ENCODE results near the gene COPZ2.
"Not testable (repeated sequence)": the region's sequence is repeated elsewhere in the genome, so short reads cannot be mapped to it uniquely, and the experiment has no call there.

Gene COPZ2, protein sequence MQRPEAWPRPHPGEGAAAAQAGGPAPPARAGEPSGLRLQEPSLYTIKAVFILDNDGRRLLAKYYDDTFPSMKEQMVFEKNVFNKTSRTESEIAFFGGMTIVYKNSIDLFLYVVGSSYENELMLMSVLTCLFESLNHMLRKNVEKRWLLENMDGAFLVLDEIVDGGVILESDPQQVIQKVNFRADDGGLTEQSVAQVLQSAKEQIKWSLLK

DNA sequence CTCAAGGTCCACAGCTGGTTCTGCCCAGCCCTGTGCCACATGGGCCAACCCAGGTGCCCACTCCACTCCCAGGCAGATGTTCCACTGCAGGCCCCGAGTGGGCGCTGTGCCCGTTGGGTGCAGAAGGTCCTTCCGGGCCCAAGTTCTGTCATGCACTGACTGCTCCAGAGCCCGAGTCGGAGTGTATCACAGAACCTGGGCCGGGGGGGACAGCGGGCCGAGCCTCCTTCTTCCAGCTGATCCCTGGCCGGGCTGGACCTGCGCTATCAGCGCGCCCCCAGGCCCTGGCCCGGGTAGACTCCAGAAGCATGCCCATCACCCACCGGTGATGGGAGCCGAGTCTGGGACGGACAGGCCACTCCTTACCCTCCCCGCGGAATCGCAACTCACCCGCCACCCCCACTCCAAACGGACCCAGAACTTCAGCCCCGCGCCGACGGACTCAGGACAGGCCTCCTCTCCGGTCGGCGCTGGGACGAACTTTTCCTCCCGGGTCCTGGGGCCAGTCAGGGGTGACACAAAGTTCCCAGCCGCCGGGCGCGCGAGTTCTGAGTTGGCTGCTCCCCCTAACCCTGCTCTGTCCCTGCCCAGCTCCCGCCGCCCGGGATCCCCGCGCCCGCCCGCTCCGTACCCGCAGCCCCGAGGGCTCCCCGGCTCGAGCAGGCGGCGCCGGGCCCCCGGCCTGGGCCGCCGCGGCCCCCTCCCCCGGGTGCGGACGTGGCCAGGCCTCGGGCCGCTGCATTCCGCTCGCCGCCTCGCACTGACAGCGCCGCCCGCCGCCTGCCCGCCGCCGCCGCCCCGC lies at the start of gene COPZ2:
Gene COPZ2 (minus strand): TSS at position 762 of the 802 bp plus-strand sequence. CDS start 20 bp downstream, at position 742.
- DNase-seq, result peak in 1 of 2 experiments; percentile 51

DNA sequence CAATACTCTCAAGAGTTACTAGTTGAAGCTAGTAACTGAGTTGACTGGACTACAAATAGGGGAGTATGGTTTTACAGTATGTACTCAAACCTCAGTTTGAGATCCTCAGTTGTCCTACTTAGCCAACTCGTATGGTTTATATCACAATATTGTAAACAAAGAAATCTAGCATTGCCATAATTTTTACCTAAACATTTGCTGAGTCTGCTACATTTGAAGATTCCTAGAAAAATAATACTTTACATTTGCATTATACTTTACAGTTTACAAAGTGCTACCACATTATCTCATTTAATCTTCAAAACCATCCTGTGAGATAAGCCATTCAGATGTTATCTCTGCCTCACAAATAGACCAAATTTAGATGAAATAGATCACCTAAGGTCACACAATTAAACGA lies 47.3 kb upstream of the COPZ2 start:
- no peak for DNase-seq

DNA sequence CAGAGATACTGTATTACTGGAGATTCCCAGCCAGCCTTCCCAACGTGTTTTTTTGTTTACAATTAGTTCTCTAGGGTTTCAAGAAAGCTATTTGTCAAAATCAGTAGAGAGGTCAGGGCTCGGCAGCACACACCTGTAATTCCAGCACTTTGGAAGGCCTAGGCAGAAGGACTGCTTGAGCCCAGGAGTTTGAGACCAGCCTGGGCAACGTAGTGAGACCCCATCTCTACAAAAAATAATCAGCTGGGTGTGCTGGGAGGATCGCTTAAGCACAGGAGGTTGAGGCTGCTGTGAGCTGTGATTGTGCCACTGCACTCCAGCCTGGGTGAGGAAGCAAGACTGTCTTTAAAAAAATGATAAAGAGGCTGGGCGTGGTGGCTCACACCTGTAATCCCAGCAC lies 44.3 kb upstream of the COPZ2 start:
- DNase-seq, result no peak

DNA sequence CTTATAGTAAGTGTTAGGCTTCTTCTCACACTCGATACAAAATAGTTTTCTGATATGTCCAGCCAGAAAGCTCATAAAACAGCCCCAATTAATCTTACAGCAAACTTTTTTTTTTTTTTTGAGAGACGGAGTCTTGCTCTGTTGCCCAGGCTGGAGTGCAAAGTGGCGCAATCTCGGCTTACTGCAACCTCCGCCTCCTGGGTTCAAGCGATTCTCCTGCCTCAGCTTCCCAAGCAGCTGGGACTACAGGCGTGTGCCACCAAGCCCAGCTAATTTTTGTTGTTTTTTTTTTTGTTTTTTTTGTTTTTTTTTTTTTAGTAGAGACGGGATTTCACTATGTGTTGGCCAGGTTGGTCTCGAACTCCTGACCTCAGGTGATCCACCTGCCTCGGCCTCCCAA lies 39.6 kb upstream of the COPZ2 start:
- not testable (repeated sequence) for DNase-seq

DNA sequence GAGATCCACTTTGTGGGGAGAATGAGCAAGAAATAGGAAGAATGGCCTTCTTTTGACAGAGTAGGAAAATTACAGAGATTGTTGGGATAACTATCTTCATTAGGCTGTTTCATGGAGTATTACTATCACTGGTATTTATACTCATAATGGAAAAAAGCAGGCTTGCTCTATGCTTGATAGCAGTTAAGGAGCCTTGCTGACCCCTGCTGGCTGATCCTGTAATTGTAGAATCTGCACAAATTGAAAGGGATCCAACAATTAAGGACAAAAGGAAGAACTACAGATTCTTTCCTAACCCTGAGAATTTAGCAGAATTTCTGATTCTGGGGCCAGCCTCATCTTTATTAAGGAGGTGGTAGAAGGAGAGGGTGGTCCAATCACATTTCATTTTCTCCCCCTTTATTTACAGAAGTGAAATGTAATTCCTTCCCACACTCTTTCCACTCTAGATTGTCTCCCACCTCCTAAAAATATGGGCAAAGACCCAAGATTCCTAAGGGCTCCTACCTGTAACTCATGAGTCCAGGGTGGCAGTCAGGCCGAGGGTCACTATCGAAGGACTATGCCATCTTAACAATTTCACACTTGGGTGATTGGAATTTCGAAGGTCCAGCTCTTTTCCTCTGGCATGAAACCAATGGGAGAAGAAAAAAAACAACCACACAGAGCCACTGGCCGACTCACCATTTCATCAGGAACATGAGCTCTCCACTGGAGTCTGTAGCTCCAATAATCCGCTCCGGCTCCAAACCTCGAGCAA lies 36.9 kb upstream of the COPZ2 start:
- peak; percentile 16 to 82 for DNase-seq

DNA sequence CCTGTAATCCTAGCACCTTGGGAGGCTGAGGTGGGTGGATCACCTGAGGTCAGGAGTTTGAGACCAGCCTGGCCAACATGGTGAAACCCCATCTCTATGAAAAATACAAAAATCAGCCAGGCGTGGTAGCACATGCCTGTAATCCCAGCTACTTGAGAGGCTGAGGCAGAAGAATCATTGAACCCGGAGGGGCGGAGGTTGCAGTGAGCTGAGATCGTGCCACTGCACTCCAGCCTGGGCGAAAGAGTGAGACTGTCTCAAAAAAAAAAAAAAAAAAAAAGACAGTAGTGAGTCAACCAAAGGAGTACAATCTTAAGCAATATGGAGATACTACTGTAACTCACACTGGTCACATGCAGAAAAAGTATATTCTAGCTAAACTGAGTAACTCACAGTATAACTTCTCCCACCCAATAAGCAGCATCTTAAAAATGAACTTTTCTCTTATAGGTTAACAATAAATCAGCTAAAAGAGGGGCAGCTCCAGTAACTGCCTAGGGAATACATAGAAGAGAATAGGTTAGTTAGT lies 36.0 kb upstream of the COPZ2 start:
- not testable (repeated sequence) for DNase-seq

DNA sequence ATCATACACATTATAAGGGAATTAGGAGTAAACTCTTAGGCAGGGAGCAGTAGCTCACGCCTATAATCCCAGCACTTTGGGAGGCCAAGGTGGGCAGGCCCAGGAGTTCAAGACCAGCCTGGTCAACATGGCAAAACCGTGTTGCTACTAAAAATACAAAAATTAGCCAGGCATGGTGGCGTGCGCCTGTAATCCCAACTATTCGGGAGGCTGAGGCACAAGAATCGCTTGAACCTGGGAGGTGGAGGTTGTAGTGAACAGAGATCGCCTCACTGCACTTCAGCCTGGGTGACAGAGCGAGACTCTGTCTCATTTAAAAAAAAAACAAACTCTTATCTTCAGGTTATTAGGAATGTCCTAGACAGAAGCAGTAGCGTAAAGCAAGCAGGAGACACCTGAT lies 35.2 kb upstream of the COPZ2 start:
- not testable (repeated sequence) for DNase-seq

DNA sequence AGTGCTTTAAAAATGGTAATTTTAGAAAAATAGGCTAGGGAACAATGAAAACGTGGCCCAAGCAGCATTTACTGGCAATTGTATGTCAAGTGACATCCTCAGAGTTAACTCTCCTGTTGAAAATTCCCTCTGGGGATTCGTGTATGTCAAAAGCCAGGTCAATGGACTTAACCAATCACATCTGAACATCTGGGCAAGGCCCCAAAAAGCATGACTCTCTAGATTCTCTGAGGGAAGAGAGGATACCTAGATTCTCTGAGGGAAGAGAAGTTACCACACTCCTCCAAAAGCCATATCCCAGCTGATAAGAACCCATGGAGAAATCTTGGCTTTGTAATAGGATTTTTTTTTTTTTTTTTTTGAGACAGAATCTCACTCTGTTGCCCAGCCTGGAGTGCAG lies 34.1 kb upstream of the COPZ2 start:
- no peak for DNase-seq

DNA sequence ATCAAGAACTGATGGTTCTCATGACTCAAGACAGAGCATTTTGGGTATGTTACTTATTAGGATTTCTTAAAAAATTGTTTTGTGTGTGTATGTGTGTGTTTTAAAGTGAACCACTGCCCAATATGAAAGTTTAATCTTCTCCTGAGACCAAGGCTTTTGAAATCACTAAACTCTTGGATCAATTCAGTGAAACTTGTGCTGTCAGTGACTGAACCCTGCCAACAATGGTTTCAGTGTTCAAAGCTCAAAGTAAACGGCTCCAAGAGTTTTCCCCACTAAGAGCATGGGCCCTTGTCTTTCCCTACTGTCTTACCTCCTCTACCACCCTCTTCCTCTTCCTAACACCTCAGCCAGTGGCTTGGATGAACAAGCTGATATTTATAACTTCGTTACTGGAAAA lies 32.6 kb upstream of the COPZ2 start:
- no peak for DNase-seq

DNA sequence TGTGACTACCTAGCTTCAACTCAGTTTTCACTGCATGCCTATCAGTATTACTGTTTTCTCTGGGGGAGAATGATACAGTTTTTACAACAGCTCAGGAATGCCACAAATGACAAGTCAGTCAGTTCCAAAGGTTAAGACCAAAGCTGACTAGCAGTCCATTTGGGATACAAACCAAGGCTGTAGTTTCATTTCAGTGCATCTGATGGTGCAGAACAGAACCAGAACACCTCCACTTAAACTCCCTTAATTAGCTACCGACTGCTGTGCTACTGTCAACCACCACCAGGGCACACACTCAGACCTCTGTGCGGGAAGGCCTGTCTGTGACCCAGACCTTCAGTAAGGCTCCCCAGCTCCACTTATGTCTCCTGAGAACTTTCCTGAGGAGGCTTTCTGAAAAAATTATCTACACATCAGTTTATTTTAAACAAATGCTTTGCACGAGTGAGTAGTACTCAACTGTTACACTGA lies 30.9 kb upstream of the COPZ2 start:
- no peak for DNase-seq

DNA sequence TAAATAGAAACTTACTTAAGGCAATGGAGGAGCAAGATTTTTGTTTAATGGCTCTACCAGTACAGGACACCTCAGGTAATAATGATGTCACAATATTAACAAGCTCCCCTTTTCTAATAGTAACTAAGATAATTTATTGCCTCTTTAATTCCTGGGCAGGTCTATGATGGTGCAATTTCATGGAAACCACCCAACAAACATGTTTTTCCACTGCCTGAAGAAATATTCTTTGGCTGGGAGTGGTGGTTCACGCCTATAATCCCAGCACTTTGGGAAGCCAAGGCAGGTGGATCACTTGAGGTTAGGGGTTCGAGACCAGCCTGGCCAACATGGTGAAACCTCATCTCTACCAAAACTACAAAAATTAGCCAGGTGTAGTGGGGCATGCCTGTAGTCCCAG lies 30.2 kb upstream of the COPZ2 start:
- not testable (repeated sequence) for DNase-seq

DNA sequence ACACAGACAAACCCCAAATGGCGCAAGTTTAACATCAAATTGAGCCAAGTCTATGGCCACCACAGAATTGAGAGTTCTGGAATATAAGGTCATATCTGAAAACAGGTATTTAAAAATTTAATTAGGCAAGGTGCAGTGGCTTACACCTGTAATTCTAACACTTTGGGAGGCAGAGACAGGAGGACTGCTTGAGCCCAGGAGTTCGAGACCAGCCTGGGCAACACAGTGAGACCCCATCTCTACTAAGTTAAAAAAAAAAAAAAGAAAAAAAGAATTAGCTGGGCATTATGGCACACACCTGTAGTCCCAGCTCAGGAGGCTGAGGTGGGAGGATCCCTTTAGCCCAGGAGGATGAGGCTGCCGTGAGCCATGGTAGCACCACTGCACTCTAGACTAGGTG lies 29.6 kb upstream of the COPZ2 start:
- DNase-seq, result no peak

DNA sequence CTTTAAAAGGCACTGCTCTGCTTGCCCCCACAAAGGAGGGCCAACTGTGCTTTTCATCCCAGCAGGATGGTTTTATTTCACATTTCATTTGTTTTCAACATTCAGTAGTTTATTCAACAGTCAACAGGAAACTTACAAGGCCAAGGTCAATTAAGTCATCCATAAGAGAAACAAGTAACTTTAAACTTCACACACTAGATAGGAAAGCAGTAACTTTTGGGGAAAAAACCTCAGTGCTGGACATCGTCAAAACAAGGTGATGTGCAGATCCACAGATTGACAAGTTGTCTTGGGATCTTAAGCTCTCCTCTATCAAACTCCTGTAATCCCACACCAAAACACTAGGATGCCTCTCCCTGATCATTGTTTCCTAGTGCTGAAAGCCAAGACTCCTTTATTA lies 29.1 kb upstream of the COPZ2 start:
- DNase-seq, result no peak

DNA sequence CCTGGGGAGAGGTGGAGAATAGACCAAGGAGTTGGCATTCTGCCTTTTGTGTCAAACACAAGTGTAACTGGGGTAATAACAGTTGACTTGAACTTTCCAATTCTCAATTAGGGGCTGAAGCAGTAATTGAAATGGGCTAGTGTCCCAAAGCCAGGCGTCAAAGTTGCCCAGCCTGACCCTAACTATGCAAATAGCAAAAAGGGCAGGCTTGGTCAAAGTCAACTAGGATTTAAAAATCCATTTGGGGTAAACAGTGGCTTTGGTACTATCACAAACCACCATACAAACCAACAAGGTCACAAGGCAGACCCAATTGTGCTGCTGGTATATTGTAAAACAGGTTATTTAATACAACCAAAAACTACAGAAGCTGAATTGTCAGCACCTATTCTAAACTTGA lies 28.6 kb upstream of the COPZ2 start:
- no peak for DNase-seq

DNA sequence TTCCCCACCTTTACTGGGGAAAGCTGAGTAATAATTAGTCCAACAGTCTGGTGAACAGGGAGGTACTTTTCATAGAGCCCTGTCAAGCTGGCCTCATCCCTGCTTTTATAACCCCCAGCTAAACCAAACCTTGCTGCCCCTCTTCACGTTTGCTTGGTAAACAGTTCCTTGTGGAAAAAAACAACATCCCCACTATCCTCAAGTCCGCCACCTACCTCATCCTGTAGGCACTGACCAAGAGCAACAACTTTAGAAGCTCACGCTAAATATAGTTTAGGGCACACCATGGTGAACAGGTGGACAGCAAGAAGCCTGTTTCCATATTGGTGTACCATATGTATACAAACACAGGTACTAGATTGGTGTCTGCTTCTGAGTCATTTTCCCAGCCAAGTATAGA lies 27.0 kb upstream of the COPZ2 start:
- DNase-seq, result no peak

DNA sequence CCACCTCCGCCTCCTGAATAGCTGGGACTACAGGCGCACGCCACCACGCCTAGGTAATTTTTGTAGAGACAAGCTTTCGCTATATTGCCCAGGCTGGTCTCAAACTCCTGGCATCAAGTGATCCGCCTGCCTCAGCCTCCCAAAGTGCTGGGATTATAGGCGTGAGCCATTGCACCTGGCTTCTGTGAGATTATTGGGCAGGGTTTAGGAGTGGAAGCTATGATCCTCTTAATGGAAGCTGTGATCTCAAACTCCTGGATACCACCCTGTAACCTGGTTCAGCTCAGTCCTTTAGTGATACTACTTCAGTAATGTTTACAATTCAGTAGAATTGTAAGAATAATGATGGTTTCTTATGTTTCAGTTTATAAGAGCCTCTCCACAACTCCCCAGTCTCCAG lies 24.7 kb upstream of the COPZ2 start:
- no peak for DNase-seq

DNA sequence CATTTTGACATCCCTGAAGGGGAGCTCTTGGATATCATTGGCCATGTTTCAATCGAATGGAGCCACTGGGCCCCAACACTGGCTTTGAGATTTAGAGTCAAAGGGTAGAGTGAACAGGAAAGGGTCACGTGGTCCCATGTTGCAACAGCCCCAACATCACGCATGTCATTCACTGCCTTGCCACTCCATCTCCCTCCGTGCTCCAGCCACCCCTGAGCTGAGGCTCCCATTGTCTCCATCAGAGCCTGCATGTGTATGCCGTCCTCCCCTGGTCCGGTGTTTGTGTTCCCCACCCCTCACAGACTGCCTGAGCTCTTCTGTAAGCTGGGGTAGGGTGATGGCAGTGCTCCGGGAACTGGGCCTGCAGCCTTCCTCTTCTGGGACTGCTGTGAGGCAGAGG lies 22.7 kb upstream of the COPZ2 start:
- no peak for DNase-seq

DNA sequence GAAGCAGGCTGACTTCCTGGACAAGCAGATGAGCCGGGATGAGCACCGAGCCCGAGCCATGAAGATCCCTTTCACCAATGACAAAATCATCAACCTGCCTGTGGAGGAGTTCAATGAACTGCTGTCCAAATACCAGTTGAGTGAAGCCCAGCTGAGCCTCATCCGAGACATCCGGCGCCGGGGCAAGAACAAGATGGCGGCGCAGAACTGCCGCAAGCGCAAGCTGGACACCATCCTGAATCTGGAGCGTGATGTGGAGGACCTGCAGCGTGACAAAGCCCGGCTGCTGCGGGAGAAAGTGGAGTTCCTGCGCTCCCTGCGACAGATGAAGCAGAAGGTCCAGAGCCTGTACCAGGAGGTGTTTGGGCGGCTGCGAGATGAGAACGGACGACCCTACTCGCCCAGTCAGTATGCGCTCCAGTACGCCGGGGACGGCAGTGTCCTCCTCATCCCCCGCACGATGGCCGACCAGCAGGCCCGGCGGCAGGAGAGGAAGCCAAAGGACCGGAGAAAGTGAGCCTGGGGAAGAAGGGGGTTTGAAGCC lies 21.6 kb upstream of the COPZ2 start:
- no peak for DNase-seq

DNA sequence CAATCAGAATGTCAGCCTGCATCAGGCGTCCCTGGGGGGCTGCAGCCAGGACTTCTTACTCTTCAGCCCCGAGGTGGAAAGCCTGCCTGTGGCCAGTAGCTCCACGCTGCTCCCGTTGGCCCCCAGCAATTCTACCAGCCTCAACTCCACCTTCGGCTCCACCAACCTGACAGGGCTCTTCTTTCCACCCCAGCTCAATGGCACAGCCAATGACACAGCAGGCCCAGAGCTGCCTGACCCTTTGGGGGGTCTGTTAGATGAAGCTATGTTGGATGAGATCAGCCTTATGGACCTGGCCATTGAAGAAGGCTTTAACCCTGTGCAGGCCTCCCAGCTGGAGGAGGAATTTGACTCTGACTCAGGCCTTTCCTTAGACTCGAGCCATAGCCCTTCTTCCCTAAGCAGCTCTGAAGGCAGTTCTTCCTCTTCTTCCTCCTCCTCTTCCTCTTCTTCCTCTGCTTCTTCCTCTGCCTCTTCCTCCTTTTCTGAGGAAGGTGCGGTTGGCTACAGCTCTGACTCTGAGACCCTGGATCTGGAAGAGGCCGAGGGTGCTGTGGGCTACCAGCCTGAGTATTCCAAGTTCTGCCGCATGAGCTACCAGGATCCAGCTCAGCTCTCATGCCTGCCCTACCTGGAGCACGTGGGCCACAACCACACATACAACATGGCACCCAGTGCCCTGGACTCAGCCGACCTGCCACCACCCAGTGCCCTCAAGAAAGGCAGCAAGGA lies 21.0 kb upstream of the COPZ2 start:
- no peak for DNase-seq

DNA sequence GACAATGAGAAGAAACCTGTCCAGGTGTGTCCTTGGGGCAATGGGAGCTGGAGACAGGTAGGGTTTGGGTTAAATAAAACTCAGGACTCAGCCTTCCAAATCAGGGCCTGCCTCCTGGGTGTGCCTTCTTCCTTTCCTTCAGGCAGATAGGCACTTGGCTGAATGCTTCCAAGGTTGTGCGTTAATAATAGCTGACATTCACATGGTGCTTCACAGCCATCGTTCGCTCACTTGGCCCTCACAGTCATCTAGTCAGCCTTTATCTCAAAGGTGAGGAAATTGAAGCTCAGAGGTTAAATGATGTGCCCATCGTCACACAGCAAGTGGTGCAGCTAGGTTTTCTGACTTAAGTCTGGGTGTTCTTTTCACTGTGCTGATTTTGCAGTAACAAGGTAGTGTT lies 20.0 kb upstream of the COPZ2 start:
- DNase-seq, result no peak

DNA sequence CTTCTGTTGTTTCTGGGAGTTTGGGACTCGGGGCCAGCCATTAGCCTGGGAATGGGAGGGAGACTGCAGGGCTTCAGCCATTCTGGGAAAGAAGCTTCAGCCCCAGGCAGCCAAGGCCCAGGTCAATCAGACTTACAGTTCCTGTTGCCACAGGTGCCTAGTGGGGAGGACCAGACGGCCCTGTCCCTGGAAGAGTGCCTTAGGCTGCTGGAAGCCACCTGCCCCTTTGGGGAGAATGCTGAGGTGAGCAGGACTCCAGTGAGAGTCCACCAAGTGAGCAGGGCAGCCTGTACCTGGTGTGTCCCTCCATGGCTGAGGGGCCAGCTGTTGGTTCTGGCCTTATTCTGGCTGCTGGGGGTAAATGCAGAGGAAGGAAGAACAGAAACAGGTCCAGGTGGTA lies 19.3 kb upstream of the COPZ2 start:
- DNase-seq, result no peak

DNA sequence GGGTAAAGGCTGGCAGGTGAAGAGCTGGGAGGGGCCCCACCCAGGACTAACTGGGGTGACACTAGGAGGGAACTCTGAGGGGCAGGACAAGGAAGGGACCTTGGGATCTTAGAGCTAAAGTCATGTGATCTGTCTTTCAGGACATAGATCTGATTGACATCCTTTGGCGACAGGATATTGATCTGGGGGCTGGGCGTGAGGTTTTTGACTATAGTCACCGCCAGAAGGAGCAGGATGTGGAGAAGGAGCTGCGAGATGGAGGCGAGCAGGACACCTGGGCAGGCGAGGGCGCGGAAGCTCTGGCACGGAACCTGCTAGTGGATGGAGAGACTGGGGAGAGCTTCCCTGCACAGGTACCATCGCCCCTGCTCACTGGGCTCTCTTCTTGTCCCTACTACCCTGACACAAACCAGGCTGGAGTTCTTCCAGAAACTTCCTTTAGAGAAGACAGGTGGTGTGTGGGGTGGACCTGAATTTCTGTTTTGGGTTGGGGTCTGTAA lies 18.7 kb upstream of the COPZ2 start:
- no peak for DNase-seq
